H9 (cell line): Measurements from ENCODE around the gene AMPD2. TPM values are rescaled to one million over a fixed set of nuclear protein-coding genes. Genes with fewer than 3 reads are reported as not detected.

ENCODE experiments used
- DNase-seq: peaks from one replicate; pipeline ENCODE4 v3.0.0-alpha.2; 2017
- H2AFZ ChIP-seq: one replicate; pipeline ENCODE4 v1.6.1; 2013; ENCODE audit warnings: mild to moderate bottlenecking, low read length, control low read depth, moderate library complexity
- H2AK5ac ChIP-seq: 2 replicates; pipeline ENCODE4 v1.6.1; 2013; ENCODE audit warnings: low read length, control low read depth, mixed read lengths; ENCODE audit not compliant: insufficient read length
- H2BK120ac ChIP-seq: one replicate; pipeline ENCODE4 v1.6.1; 2013; ENCODE audit warnings: low read depth, mild to moderate bottlenecking, low read length, control low read depth, inconsistent platforms; ENCODE audit not compliant: poor library complexity, severe bottlenecking
- H2BK12ac ChIP-seq: 2 replicates; pipeline ENCODE4 v1.6.1; 2013; ENCODE audit warnings: low read length, control low read depth, mixed read lengths, low read depth; ENCODE audit not compliant: insufficient read length
- H2BK15ac ChIP-seq: 2 replicates; pipeline ENCODE4 v1.6.1; 2013; ENCODE audit warnings: low read depth, low read length, control low read depth
- H2BK20ac ChIP-seq: one replicate; pipeline ENCODE4 v1.6.1; 2013; ENCODE audit warnings: low read depth, mild to moderate bottlenecking, low read length, control low read depth, inconsistent platforms; ENCODE audit not compliant: poor library complexity, severe bottlenecking
- H2BK5ac ChIP-seq: 2 replicates; pipeline ENCODE4 v1.6.1; 2013; ENCODE audit warnings: low read length, control low read depth, mixed read lengths; ENCODE audit not compliant: insufficient read length
- H3K14ac ChIP-seq: 2 replicates; pipeline ENCODE4 v1.6.1; 2013; ENCODE audit warnings: low read length, control low read depth; ENCODE audit not compliant: insufficient read depth
- H3K18ac ChIP-seq: 2 replicates; pipeline ENCODE4 v1.6.1; 2013; ENCODE audit warnings: low read depth, mild to moderate bottlenecking, mixed read lengths, low read length, control low read depth; ENCODE audit not compliant: insufficient read length
- H3K23ac ChIP-seq: 2 replicates; pipeline ENCODE4 v1.6.1; 2013; ENCODE audit warnings: low read length, control low read depth, mixed read lengths, low read depth; ENCODE audit not compliant: insufficient read length
- H3K23me2 ChIP-seq: 2 replicates; pipeline ENCODE4 v1.6.1; 2013; ENCODE audit warnings: low read depth, mild to moderate bottlenecking, mixed read lengths, low read length, control low read depth; ENCODE audit not compliant: insufficient read length, poor library complexity, severe bottlenecking
- H3K27ac ChIP-seq: 2 replicates; pipeline ENCODE4 v1.5.1; 2013; ENCODE audit warnings: low read length, control low read depth, mixed read lengths, low read depth; ENCODE audit not compliant: insufficient read length
- H3K27me3 ChIP-seq: 2 replicates; pipeline ENCODE4 v1.6.1; 2013; ENCODE audit warnings: low read length, control low read depth, inconsistent platforms; ENCODE audit not compliant: insufficient read depth
- H3K4ac ChIP-seq: 2 replicates; pipeline ENCODE4 v1.6.1; 2013; ENCODE audit warnings: low read depth, mild to moderate bottlenecking, control low read depth, inconsistent platforms, low read length, moderate library complexity
- H3K4me1 ChIP-seq: 2 replicates; pipeline ENCODE4 v1.6.1; 2013; ENCODE audit warnings: low read length, control low read depth, inconsistent platforms; ENCODE audit not compliant: insufficient read depth
- H3K4me2 ChIP-seq: 2 replicates; pipeline ENCODE4 v1.6.1; 2013; ENCODE audit warnings: low read length, control low read depth, mixed read lengths; ENCODE audit not compliant: insufficient read length, insufficient read depth
- H3K56ac ChIP-seq: 2 replicates; pipeline ENCODE4 v1.6.1; 2013; ENCODE audit warnings: low read depth, mild to moderate bottlenecking, mixed read lengths, low read length, control low read depth; ENCODE audit not compliant: insufficient read length
- H3K79me1 ChIP-seq: 2 replicates; pipeline ENCODE4 v1.6.1; 2013; ENCODE audit warnings: low read depth, mild to moderate bottlenecking, moderate library complexity, low read length, control low read depth, inconsistent platforms; ENCODE audit not compliant: insufficient read depth, poor library complexity, severe bottlenecking
- H3K79me2 ChIP-seq: 2 replicates; pipeline ENCODE4 v1.6.1; 2013; ENCODE audit warnings: low read length, control low read depth, inconsistent platforms; ENCODE audit not compliant: insufficient read depth
- H3K9ac ChIP-seq: 2 replicates; pipeline ENCODE4 v1.6.1; 2013; ENCODE audit warnings: low read length, control low read depth, mixed read lengths; ENCODE audit not compliant: insufficient read length; ENCODE audit errors: extremely low read depth
- H3K9me3 ChIP-seq: one replicate; pipeline ENCODE4 v1.6.1; 2013; ENCODE audit warnings: low read depth, low read length, inconsistent platforms; ENCODE audit not compliant: control insufficient read depth
- H3T11ph ChIP-seq: one replicate; pipeline ENCODE4 v1.6.1; 2013; ENCODE audit warnings: mild to moderate bottlenecking, low read length, control low read depth, inconsistent platforms
- H4K20me1 ChIP-seq: one replicate; pipeline ENCODE4 v1.6.1; 2013; ENCODE audit not compliant: control insufficient read depth, insufficient read length, insufficient read depth
- H4K5ac ChIP-seq: 2 replicates; pipeline ENCODE4 v1.6.1; 2013; ENCODE audit warnings: low read depth, mild to moderate bottlenecking, mixed read lengths, low read length, control low read depth; ENCODE audit not compliant: insufficient read length
- H4K8ac ChIP-seq: replicated peaks from 2 replicates; pipeline ENCODE4 v1.6.1; 2013; ENCODE audit warnings: low read length, control low read depth, mixed read lengths, low read depth; ENCODE audit not compliant: insufficient read length
- H4K91ac ChIP-seq: 2 replicates; pipeline ENCODE4 v1.6.1; 2013; ENCODE audit warnings: low read depth, mild to moderate bottlenecking, moderate library complexity, mixed read lengths, low read length, control low read depth; ENCODE audit not compliant: insufficient read length
- H3K27ac Mint-ChIP-seq, 3 experiments: 2 replicates in 2 of 3; 3 replicates in 1 of 3; pipeline ENCODE4 v1.8.0; 2020 to 2021; ENCODE audit warnings: mixed read lengths in 3 of 3, mild to moderate bottlenecking in 1 of 3, moderate library complexity in 1 of 3
- H3K27me3 Mint-ChIP-seq: 2 replicates; pipeline ENCODE4 v1.8.0; 2021; ENCODE audit warnings: low read depth, mild to moderate bottlenecking, moderate library complexity, mixed read lengths
- H3K36me3 Mint-ChIP-seq, 3 experiments: 2 replicates in 2 of 3; 3 replicates in 1 of 3; pipeline ENCODE4 v1.8.0; 2020 to 2021; ENCODE audit warnings: low read depth in 3 of 3, mixed read lengths in 3 of 3; ENCODE audit not compliant: insufficient read depth in 1 of 3
- H3K4me1 Mint-ChIP-seq, 2 experiments: 2 replicates each; pipeline ENCODE4 v1.8.0; 2020; ENCODE audit warnings: mixed read lengths in 2 of 2
- H3K4me3 Mint-ChIP-seq, 2 experiments: 2 replicates in 1 of 2; 3 replicates in 1 of 2; pipeline ENCODE4 v1.8.0; 2020 to 2021; ENCODE audit warnings: mild to moderate bottlenecking in 2 of 2, mixed read lengths in 2 of 2, moderate library complexity in 1 of 2
- H3K9me3 Mint-ChIP-seq, 2 experiments: 2 replicates in 1 of 2; 3 replicates in 1 of 2; pipeline ENCODE4 v1.8.0; 2020; ENCODE audit warnings: mild to moderate bottlenecking in 2 of 2, mixed read lengths in 2 of 2, moderate library complexity in 1 of 2
- CTCF ChIP-seq: fragments of 200-600 bp; sonication (generic); conservative IDR thresholded peaks from 3 replicates; pipeline ENCODE4 v1.8.0; 2021; ENCODE audit warnings: antibody characterized with exemption, mild to moderate bottlenecking
- WGBS: extraction: QIAGEN DNeasy Blood & Tissue Kit; methylation state at CpG from one replicate; pipeline ENCODE4 v1.1.7; 2013; ENCODE audit warnings: missing lambda C conversion rate, low lambda C conversion rate, mixed read lengths; ENCODE audit not compliant: insufficient read length; ENCODE audit errors: extremely low coverage; 5-methylcytosine and 5-hydroxymethylcytosine counted together
- total RNA-seq: library from RNA; stranded (reverse); gene quantifications from 2 replicates; pipeline ENCODE4 v1.2.1, GENCODE V29; 2021

Gene AMPD2
- total RNA-seq, 1 experiment from 2014 or later: 65.1 TPM

DNA sequence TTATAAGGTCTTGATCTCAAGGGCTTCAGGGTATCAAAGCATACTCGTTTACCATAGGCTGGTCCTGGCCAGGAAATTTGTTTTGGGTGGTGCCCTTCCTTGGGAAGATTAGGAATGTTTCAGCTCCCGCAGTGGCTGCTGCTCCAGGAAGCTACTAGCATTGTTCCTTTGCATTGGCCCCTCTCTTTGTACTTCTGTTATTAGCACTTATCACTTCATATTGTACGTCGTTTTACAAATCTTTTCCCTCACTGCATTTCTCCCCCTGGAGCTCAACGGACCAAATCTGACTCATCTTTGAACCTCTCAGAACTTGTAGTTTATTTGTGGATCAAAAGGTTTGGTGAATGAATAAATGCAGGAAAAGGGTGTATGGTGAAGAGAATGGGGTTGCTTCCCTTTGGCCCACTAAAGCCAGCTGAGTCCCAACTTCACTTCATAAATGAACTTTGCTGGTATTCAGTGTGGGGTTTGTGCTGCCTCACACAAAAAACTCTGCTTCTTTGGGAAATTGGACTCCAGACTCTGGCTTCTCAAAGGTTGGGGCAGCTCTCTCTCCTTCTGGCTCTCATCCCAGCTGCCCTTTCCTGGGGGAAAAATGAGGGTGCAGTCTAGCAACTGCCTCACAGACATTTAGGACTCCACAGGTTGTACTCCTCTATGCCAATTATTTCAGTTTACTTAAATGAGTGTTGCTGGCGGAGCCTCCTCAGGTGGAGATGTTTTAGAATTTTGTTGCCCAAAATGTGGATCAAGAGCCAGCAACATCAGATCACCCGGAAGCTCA is 6.1 kb upstream of the AMPD2 start:
- H2BK20ac ChIP-seq: no peak overlapping the region
- H4K91ac ChIP-seq: no peak overlapping the region
- H3K27me3 ChIP-seq: no peaks in the 10 kb centered on the region
- H3K27ac ChIP-seq: no peak overlapping the region
- no peaks in the 10 kb centered on the region for H3K23me2 ChIP-seq
- no peak for DNase-seq
- H3K79me1 ChIP-seq: no peaks in the 10 kb centered on the region
- H3K18ac ChIP-seq: no peak overlapping the region
- no peak overlapping the region for H3K9ac ChIP-seq
- no peak overlapping the region for H4K8ac ChIP-seq
- no peak overlapping the region for H2BK12ac ChIP-seq
- H3K4me2 ChIP-seq: no peak overlapping the region
- no CpG with 5 or more reads among the region's 7 CpGs for WGBS
- no peak overlapping the region for H2BK5ac ChIP-seq
- no peak overlapping the region for H2AFZ ChIP-seq
- H3K4me3 Mint-ChIP-seq: no peak overlapping the region
- no peak overlapping the region for H3K4ac ChIP-seq
- peaks cover 0 to 2% (median 0%) of the 10 kb centered on the region in 3 experiments; a peak in 1 of 7 replicates for H3K36me3 Mint-ChIP-seq
- no peaks in the 10 kb centered on the region for H4K20me1 ChIP-seq
- no peak for TF ChIP-seq CTCF
- no peak overlapping the region for H3K56ac ChIP-seq
- no peaks in the 10 kb centered on the region; the same call in 1 of the 2 replicates for H3K27me3 Mint-ChIP-seq
- no peaks in the 10 kb centered on the region for H3K9me3 ChIP-seq
- H3K14ac ChIP-seq: no peak overlapping the region
- no peak overlapping the region for H2AK5ac ChIP-seq
- H4K5ac ChIP-seq: no peak overlapping the region
- peaks cover 4% of the 10 kb centered on the region; the same call in 1 of the 2 replicates for H3K4me1 ChIP-seq
- H3K23ac ChIP-seq: no peak overlapping the region
- H3K4me1 Mint-ChIP-seq: peaks cover 42 to 44% of the 10 kb centered on the region in 2 experiments
- H3T11ph ChIP-seq: no peak overlapping the region
- no peak overlapping the region for H2BK15ac ChIP-seq
- no peaks in the 10 kb centered on the region for H3K79me2 ChIP-seq
- no peak overlapping the region for H3K27ac Mint-ChIP-seq
- no peaks in the 10 kb centered on the region for H3K9me3 Mint-ChIP-seq
- no peak overlapping the region for H2BK120ac ChIP-seq
